ENCODE measurements around the gene DMD.

The DMD gene

DNA sequence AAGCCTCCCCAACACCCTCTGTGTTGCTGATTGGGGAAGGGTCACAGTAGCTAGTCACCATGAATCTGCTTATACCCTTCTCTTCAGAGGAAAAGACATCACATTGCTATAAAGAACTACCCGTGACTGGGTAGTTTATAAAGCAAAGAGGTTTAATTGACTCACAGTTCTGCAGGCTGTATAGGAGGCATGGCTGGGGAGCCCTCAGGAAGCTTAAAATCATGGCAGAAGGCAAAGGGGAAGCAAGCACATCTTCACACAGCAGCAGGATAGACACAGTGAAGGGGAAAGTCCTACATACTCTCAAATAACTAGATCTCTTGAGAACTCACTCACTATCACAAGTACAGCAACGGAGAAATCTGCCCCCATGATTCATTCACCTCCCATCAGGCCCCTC is 1910.1 kb downstream of the DMD start:
- no peak for TF ChIP-seq POLR2A (IDR thresholded peaks at IDR 0.05; ENCODE audit: extremely low read depth, insufficient read length)
- TF ChIP-seq, protein P1, sequence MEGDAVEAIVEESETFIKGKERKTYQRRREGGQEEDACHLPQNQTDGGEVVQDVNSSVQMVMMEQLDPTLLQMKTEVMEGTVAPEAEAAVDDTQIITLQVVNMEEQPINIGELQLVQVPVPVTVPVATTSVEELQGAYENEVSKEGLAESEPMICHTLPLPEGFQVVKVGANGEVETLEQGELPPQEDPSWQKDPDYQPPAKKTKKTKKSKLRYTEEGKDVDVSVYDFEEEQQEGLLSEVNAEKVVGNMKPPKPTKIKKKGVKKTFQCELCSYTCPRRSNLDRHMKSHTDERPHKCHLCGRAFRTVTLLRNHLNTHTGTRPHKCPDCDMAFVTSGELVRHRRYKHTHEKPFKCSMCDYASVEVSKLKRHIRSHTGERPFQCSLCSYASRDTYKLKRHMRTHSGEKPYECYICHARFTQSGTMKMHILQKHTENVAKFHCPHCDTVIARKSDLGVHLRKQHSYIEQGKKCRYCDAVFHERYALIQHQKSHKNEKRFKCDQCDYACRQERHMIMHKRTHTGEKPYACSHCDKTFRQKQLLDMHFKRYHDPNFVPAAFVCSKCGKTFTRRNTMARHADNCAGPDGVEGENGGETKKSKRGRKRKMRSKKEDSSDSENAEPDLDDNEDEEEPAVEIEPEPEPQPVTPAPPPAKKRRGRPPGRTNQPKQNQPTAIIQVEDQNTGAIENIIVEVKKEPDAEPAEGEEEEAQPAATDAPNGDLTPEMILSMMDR (IDR thresholded peaks at IDR 0.05; ENCODE audit: low read depth, low read length) = no peak
- H3K4me3 ChIP-seq (ENCODE audit: low read depth, low read length) = no peak overlapping the region
- no peak for DNase-seq (ENCODE audit: low read depth)

DNA sequence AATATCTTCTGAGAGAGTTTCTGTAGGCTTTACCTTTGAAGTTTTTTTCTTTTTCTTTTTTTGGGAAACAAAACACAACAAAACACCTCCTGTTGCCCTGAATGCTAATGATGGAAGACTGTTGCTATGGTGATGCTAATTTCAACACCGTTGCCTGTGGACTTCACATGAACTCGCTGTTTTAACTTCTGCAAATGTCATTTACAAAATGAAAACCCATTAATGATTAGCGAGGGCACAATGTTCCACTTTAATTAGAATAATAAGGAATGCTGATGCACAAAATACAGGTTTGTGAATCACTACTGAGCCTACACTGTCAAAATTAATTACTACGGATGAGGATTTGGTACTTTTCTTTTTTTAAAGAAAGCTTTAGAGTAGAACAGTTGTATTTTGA is 1912.4 kb downstream of the DMD start:
- DNase-seq (ENCODE audit: low read depth) = no peak
- H3K4me3 ChIP-seq (ENCODE audit: low read depth, low read length) = no peak overlapping the region
- TF ChIP-seq, protein P2, sequence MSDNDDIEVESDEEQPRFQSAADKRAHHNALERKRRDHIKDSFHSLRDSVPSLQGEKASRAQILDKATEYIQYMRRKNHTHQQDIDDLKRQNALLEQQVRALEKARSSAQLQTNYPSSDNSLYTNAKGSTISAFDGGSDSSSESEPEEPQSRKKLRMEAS (IDR thresholded peaks at IDR 0.05; ENCODE audit: low read depth, low read length) = no peak
- TF ChIP-seq, protein P1 (IDR thresholded peaks at IDR 0.05; ENCODE audit: low read depth, low read length) = no peak
- no peak for TF ChIP-seq POLR2A (IDR thresholded peaks at IDR 0.05; ENCODE audit: extremely low read depth, insufficient read length)
- TF ChIP-seq MYC (IDR thresholded peaks at IDR 0.05; ENCODE audit: low read depth, low read length) = no peak

DNA sequence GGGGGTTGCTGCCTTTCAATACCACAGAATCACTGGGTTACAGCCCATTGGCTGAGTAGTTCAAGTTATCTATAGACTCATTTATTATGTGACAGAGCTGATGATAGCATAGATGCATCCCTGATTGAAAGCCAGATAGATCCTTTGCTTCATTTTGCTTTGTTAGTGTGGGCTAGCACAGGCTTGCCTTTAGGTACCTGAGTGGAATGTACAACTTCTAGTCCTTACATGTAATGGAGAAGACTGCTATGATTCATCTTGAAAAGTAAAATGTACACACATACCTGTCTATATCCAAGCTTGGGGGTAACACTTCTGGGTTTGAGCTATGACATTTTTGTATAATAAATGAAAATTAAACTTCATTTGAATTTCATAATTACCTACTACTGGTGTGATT is 1913.5 kb downstream of the DMD start:
- TF ChIP-seq POLR2A (IDR thresholded peaks at IDR 0.05; ENCODE audit: extremely low read depth, insufficient read length) (no peak), MYC (IDR thresholded peaks at IDR 0.05; ENCODE audit: low read depth, low read length) (no peak)
- TF ChIP-seq, protein P1 (IDR thresholded peaks at IDR 0.05; ENCODE audit: low read depth, low read length) = no peak
- TF ChIP-seq, protein P2 (IDR thresholded peaks at IDR 0.05; ENCODE audit: low read depth, low read length) = no peak
- H3K4me3 ChIP-seq (ENCODE audit: low read depth, low read length) = no peak overlapping the region
- no peak for DNase-seq (ENCODE audit: low read depth)

DNA sequence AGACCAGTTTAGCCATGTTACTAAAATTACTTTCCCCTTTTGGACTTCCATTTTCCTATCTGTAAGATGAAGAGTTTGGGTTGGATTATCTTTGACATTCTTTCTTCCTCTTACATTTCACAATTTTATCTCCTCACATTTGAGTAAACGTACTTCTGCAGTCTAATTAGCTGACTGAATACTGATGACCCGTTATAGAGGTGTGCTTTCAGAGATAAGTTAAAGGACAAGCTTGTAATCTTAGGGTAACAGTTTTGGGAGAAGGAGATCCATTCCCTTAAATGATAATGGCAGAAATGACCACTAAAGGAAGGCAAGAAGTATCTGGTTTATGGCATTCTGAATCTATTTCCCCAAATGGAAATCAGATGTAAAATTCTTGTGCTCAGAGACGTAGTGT is 1916.9 kb downstream of the DMD start:
- no peak for DNase-seq (ENCODE audit: low read depth)
- TF ChIP-seq, protein P1 (IDR thresholded peaks at IDR 0.05; ENCODE audit: low read depth, low read length) = no peak
- TF ChIP-seq MYC (IDR thresholded peaks at IDR 0.05; ENCODE audit: low read depth, low read length) (no peak), POLR2A (IDR thresholded peaks at IDR 0.05; ENCODE audit: extremely low read depth, insufficient read length) (no peak)
- TF ChIP-seq, protein P2 (IDR thresholded peaks at IDR 0.05; ENCODE audit: low read depth, low read length) = no peak
- no peak overlapping the region for H3K4me3 ChIP-seq (ENCODE audit: low read depth, low read length)

DNA sequence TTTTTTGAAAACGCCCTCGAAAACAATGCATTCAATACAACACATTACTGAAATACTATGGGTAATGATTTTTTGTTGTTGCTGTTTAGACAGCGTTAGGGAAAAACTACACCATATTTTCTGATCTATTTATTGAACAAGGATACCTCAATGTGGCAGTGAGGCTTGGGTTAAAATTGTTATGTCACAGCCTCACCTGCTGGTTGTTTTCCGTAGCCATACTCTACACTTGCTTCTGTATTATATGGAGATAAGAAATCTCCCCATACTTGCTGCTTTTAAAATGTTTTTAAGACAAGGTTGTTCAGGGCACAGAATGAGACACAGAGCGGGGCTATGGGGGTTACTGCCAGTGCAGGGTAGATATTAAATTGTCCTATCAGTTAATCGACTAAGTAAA is 1917.9 kb downstream of the DMD start:
- no peak for DNase-seq (ENCODE audit: low read depth)
- TF ChIP-seq, protein P1 (IDR thresholded peaks at IDR 0.05; ENCODE audit: low read depth, low read length) = no peak
- TF ChIP-seq POLR2A (IDR thresholded peaks at IDR 0.05; ENCODE audit: extremely low read depth, insufficient read length) = no peak
- TF ChIP-seq MYC (IDR thresholded peaks at IDR 0.05; ENCODE audit: low read depth, low read length) = no peak
- TF ChIP-seq, protein P2 (IDR thresholded peaks at IDR 0.05; ENCODE audit: low read depth, low read length) = no peak
- H3K4me3 ChIP-seq (ENCODE audit: low read depth, low read length) = no peak overlapping the region

DNA sequence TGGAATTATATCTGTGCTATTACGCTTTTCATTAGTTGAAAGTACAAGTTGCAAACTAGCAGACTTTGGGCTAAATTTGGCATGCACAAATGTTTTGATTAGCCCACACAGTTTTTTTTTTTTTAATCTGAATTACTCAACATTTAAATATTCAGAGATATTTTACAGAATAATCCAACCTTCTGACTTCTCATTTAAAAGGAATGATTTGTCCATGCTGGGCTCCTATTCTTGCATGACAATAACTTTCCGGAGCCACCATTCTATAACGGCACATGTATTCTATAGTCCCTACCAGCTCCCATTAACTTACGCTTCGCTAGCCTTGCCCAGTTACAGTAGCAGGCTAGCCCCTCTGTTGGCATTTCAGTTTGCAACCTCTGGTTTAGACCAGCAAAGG is 1920.2 kb downstream of the DMD start:
- DNase-seq (ENCODE audit: low read depth) = no peak
- no peak overlapping the region for H3K4me3 ChIP-seq (ENCODE audit: low read depth, low read length)
- TF ChIP-seq MYC (IDR thresholded peaks at IDR 0.05; ENCODE audit: low read depth, low read length) = no peak
- TF ChIP-seq POLR2A (IDR thresholded peaks at IDR 0.05; ENCODE audit: extremely low read depth, insufficient read length) = no peak
- TF ChIP-seq, protein P2 (IDR thresholded peaks at IDR 0.05; ENCODE audit: low read depth, low read length) = no peak
- TF ChIP-seq, protein P1 (IDR thresholded peaks at IDR 0.05; ENCODE audit: low read depth, low read length) = no peak

Data from NB4 (cell line).